HUES6 (cell line): ENCODE data around the gene ARRB1.
A peak's percentile ranks its signal among the peaks of the same experiment; 100 is the strongest.
"Not testable (repeated sequence)": the region's sequence is repeated elsewhere in the genome, so short reads cannot be mapped to it uniquely, and the experiment has no call there.

ENCODE experiments used
- H3K27ac ChIP-seq: 2 replicates; pipeline ENCODE4 v1.7.0; 2013; ENCODE audit warnings: low read depth, mild to moderate bottlenecking, low read length, inconsistent platforms
- H3K27me3 ChIP-seq: 2 replicates; pipeline ENCODE4 v1.6.1; 2013; ENCODE audit warnings: low read length; ENCODE audit not compliant: control insufficient read depth, insufficient read depth
- H3K36me3 ChIP-seq: 2 replicates; pipeline ENCODE4 v1.6.1; 2013; ENCODE audit warnings: low read length; ENCODE audit not compliant: control insufficient read depth, insufficient read depth
- H3K4me1 ChIP-seq: 2 replicates; pipeline ENCODE4 v1.6.1; 2013; ENCODE audit warnings: low read length; ENCODE audit not compliant: control insufficient read depth, insufficient read depth
- H3K4me3 ChIP-seq: 2 replicates; pipeline ENCODE4 v1.5.1; 2013; ENCODE audit warnings: low read depth, low read length
- H3K9ac ChIP-seq: one replicate; pipeline ENCODE4 v1.6.1; 2013; ENCODE audit warnings: mild to moderate bottlenecking, low read length
- H3K9me3 ChIP-seq: 2 replicates; pipeline ENCODE4 v1.6.1; 2013; ENCODE audit warnings: low read depth, low read length; ENCODE audit not compliant: control insufficient read depth, insufficient read depth

Gene ARRB1

DNA sequence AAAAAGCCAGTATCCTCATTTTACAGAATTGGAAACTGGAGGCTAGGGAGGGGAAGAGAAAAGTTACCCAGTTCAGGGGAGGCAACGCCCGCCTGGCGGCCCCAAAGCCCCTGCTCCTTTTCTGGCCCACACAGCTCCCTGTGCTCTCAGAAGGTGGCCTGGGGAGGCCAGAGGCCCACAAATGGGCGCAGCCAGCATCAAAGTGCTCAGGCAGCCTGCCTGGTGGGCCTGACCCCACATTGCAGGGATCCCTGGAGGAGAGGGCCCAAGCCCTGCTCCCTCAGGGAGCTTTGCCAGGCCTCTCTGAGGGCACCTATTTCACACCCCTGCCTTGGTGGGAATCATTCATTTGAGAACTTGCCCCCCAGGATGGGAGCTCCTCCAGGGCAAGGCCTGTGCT is 42.5 kb downstream of the ARRB1 start:
- H3K4me3 ChIP-seq: no peak overlapping the region
- H3K36me3 ChIP-seq: peaks cover 17% of the 10 kb centered on the region; the same call in 1 of the 2 replicates
- H3K9ac ChIP-seq: no peak overlapping the region
- H3K9me3 ChIP-seq: no peaks in the 10 kb centered on the region
- no peak overlapping the region for H3K27ac ChIP-seq
- peaks cover 57% of the 10 kb centered on the region for H3K4me1 ChIP-seq
- H3K27me3 ChIP-seq: no peaks in the 10 kb centered on the region

DNA sequence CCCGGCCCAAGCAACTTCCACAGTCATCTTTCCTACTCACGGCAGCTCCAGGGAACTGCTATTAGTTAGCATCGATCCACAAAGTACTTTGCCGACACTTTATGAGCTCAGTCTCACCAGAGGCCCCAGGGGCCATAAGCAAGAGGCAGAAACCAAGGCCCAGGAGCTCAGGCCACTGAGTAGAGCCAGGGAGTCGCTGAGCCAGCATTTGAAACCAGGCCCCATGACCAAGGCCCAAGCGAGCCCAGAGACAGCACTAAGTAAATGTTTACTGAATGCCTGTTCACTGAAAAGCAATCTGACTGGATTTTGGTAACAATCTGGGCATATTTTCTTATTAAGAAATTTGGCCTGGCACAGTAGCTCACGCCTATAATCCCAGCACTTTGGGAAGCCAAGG is 43.3 kb downstream of the ARRB1 start:
- no peak overlapping the region for H3K4me3 ChIP-seq
- H3K27ac ChIP-seq: 0 out of 2 replicates have a peak overlapping the region, but pooled peaks have one; percentile 21
- peaks cover 65% of the 10 kb centered on the region for H3K4me1 ChIP-seq
- peaks cover 17% of the 10 kb centered on the region; the same call in 1 of the 2 replicates for H3K36me3 ChIP-seq
- no peaks in the 10 kb centered on the region for H3K27me3 ChIP-seq
- H3K9me3 ChIP-seq: no peaks in the 10 kb centered on the region
- no peak overlapping the region for H3K9ac ChIP-seq

DNA sequence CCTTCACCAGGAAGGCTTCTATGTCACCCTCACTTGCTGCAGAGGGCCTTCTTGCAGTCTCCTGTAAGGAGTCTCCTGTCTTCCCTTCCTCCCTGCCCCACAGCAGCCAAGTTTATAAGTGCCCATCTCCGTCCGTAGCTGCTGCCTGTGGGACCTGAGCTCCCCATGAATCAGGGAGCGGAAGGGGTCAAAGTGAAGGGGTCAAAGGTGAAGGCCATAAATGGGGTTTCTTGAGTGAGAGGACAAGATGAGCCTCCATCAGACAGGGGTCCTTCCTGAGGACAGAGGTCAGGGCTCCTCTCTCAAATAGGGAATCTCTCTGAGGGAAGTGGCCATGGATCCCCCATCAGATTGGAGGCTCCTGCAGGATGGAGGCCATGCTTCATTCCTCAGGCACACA is 44.4 kb downstream of the ARRB1 start:
- peaks cover 17% of the 10 kb centered on the region; the same call in 1 of the 2 replicates for H3K36me3 ChIP-seq
- peaks cover 68% of the 10 kb centered on the region for H3K4me1 ChIP-seq
- 0 out of 2 replicates have a peak overlapping the region, but pooled peaks have one; percentile 60 for H3K27ac ChIP-seq
- no peaks in the 10 kb centered on the region for H3K27me3 ChIP-seq
- no peak overlapping the region for H3K4me3 ChIP-seq
- H3K9me3 ChIP-seq: no peaks in the 10 kb centered on the region
- H3K9ac ChIP-seq: peak overlapping the region; percentile 42

DNA sequence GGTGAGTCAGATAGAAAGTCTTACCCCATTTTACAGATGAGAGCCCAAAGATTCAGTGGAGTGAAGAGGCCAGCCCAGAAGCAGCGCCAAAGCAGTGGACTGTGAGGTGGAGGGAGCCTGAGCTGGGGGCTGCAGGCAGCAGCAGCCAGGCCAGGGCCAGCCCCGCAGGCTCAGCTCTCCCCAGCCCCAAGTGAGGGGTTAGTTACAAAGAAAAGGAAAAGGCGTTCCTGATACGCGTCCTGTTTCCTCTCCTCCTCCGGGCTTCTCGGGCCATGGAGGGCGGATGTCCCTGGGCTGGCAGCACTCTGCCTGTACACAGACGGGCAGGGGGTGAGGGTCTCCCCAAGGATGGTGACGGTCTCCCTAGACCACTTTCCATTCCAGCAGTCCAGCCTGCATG is 44.9 kb downstream of the ARRB1 start:
- H3K4me3 ChIP-seq: no peak overlapping the region
- peaks cover 66% of the 10 kb centered on the region for H3K4me1 ChIP-seq
- no peaks in the 10 kb centered on the region for H3K27me3 ChIP-seq
- H3K36me3 ChIP-seq: peaks cover 17% of the 10 kb centered on the region; the same call in 1 of the 2 replicates
- H3K27ac ChIP-seq: peak overlapping the region; percentile 60; the same call in 1 of the 2 replicates
- H3K9me3 ChIP-seq: no peaks in the 10 kb centered on the region
- H3K9ac ChIP-seq: peak overlapping the region; percentile 42

DNA sequence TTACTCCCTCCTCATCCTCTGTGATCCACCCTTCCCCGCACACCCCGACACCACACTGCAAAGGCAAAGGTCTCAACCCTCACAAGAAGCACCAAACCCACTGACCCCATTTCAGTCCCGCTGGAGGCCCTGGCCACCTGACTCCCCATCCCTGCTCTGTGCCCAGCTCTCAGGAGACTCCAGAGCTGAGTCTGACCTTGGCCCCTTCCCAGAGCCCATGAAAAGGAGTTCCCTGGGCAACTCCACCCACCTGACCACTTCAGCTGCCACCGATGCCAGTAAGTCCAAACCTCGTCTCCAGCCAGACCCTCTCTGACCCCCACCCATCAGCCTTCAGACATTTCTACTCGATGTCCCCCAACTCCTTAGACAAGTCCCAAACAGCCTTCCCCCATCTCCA is 45.5 kb downstream of the ARRB1 start:
- Histone ChIP-seq H3K36me3 (peaks cover 17% of the 10 kb centered on the region; the same call in 1 of the 2 replicates), H3K4me3 (no peak overlapping the region), H3K4me1 (peaks cover 66% of the 10 kb centered on the region), H3K9ac (no peak overlapping the region), H3K27ac (no peak overlapping the region), H3K9me3 (no peaks in the 10 kb centered on the region), H3K27me3 (no peaks in the 10 kb centered on the region)

DNA sequence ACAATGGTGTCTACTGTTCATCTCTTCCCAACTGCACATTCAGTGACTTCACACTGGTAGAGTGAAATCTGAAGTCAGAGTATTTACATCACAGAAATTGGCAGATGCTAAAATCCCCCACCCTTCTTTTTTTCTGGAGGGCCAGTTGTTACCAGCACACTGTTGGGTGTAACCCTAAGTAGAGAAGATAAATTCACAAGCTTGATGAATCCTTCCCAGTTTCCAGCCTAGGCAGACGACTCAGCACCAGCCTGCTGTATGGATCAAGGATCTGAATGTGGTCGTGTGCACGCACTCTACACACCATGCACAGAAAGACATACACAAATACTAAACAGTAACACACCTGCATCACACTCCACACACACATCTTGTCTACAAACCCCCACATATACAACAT is 46.0 kb downstream of the ARRB1 start:
- H3K4me3 ChIP-seq: no peak overlapping the region
- no peak overlapping the region for H3K27ac ChIP-seq
- H3K9me3 ChIP-seq: no peaks in the 10 kb centered on the region
- H3K36me3 ChIP-seq: peaks cover 13% of the 10 kb centered on the region; the same call in 1 of the 2 replicates
- no peaks in the 10 kb centered on the region for H3K27me3 ChIP-seq
- no peak overlapping the region for H3K9ac ChIP-seq
- peaks cover 61% of the 10 kb centered on the region for H3K4me1 ChIP-seq

DNA sequence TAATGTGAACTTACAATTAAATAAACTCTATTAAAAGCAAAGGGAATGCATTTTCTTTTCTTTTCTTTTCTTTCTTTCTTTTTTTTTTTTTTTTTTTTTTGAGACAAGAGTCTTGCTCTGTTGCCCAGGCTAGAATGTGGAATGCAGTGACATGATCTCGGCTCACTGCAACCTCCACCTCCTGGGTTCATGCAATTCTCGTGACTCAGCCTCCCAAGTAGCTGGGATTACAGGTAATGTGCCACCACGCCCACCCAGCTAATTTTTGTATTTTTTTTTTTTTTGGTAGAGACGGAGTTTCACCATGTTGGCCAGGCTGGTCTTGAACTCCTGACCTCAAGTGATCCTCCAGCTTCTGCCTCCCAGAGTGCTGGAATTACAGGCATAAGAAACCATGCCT is 46.5 kb downstream of the ARRB1 start:
- not testable (repeated sequence) for H3K27me3 ChIP-seq, H3K27ac ChIP-seq, H3K4me3 ChIP-seq, H3K9me3 ChIP-seq, H3K36me3 ChIP-seq, H3K9ac ChIP-seq
- peaks cover 58% of the 10 kb centered on the region for H3K4me1 ChIP-seq

DNA sequence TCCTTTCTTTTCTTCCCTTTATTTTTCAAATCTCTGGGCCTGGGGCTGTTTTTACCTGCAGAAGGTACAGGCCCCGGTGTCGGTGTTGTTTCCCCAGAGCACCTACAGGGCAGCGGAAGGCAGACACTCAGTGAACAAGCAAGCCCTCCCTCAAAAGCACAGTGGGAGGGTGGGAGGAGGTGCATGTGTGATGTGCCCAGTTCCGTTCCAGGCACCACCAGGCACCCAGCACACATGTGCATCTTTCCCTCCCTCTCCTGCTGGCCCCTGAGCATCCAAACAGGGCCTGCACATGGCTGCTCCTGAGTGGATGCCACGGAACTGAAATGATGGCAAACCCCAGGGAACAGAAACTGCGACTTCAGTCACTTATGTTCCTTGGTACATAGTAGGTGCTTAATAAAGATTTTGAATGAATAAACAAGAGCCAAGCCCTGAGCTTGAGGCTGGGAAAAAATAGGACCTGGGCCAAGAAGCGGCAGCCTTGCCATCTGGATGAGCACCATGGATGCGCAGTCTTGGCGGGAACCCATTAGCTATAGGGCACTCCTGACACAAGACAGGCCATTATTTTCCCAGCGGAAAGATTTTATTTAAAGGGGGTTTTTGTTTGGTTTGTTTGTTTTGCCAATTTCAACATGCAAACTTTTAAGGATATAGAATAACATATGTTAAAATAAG is 47.8 kb downstream of the ARRB1 start:
- H3K36me3 ChIP-seq: no peaks in the 10 kb centered on the region; the same call in 1 of the 2 replicates
- H3K4me3 ChIP-seq: no peak overlapping the region
- peaks cover 56% of the 10 kb centered on the region for H3K4me1 ChIP-seq
- H3K9me3 ChIP-seq: no peaks in the 10 kb centered on the region
- 0 out of 2 replicates have a peak overlapping the region, but pooled peaks have one; percentile 28 for H3K27ac ChIP-seq
- no peak overlapping the region for H3K9ac ChIP-seq
- H3K27me3 ChIP-seq: no peaks in the 10 kb centered on the region

DNA sequence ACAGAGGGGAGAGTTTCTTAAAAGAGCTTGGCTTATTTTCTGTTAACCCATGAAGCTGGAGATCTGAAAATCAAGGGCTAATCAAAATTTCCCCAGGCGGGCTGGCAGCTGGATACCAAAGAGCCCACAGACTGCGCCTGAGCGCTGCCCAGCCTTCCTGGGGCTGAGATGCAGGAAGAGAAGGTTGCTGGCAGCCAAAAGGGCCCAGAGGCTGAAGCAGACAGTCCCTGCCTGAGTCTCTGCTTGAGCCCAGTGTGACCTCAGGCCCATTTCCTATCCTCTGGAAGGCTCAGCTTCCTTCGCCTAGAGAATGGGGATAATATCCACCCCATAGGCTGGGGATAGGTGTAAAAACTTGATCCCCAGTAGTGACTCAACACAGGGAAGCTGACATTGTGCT is 49.1 kb downstream of the ARRB1 start:
- H3K36me3 ChIP-seq: no peaks in the 10 kb centered on the region; the same call in 1 of the 2 replicates
- H3K9ac ChIP-seq: peak overlapping the region; percentile 2
- H3K27me3 ChIP-seq: no peaks in the 10 kb centered on the region
- no peak overlapping the region for H3K4me3 ChIP-seq
- H3K9me3 ChIP-seq: no peaks in the 10 kb centered on the region
- H3K27ac ChIP-seq: no peak overlapping the region
- H3K4me1 ChIP-seq: peaks cover 47% of the 10 kb centered on the region

DNA sequence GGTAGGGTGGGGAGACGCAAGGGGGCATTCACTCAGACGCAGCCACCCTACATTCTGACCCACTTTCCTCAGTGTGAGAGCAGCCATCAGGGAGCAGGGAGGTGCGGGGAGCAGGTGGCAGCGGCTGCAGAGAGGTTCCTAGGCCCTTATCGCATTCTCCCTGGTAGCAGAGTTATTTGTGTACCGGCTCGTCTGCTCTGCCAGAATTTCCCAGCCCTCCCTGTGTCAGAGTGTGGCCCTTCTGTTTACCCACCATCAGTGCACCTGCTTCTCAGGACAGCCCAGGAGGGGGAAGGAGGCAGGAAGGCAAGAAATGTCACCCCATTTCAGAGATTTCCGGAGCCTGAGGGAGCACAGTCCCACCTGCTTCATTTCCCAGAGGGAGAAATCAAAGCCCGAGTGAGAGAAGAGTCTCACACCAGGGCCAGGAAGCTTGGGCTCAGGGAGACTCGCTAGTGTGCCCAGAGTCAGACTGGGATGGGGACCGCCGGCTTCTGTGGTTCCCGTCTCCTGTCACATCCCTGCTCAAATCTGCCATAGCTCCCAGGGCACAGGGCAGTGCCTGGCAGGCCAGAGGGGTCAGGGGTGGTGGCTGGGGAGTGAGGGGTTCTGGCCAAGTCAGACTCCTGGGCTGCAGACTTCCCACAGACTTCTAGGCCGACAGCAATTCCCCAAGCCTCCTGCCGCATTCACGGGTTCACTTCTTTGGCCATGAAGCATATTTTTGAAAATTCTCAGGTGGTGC is 49.7 kb downstream of the ARRB1 start:
- Histone ChIP-seq H3K9ac (no peak overlapping the region), H3K27ac (no peak overlapping the region), H3K4me3 (no peak overlapping the region), H3K36me3 (peaks cover 4% of the 10 kb centered on the region), H3K4me1 (peaks cover 41% of the 10 kb centered on the region), H3K27me3 (no peaks in the 10 kb centered on the region), H3K9me3 (no peaks in the 10 kb centered on the region)

DNA sequence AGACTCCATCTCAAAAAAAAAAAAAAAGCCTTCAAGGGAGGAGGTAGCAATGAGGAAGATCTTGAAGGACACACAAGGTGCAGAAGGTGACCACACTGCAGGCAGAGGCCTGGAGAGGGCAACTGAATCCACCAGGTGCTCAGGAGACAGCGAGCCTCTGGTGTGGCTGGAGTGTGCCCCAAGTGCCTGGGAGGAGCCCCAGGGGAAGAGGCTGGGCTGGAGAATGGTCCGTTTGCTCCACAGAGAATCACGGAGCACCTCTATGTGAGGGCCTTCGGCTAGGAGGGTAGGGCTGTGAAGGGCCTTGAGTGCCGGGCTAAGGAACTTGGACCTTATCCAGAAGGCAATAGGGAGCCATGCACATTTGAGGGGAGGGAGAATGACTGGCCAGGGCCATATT is 50.3 kb downstream of the ARRB1 start:
- no peak overlapping the region for H3K4me3 ChIP-seq

More for the DNA sequence above, 50.3 kb downstream of the ARRB1 start:
- no peak overlapping the region for H3K9ac ChIP-seq
- H3K9me3 ChIP-seq: no peaks in the 10 kb centered on the region
- H3K4me1 ChIP-seq: peaks cover 34% of the 10 kb centered on the region
- H3K27me3 ChIP-seq: no peaks in the 10 kb centered on the region
- H3K27ac ChIP-seq: no peak overlapping the region
- H3K36me3 ChIP-seq: peaks cover 7% of the 10 kb centered on the region
